Spleen (tissue), 11 donors: ENCODE measurements around the gene MAMDC2. TPM values are rescaled to one million over a fixed set of nuclear protein-coding genes. Genes with fewer than 3 reads are reported as not detected.

ENCODE experiments used
- DNase-seq: peaks from one replicate; pipeline ENCODE4 v3.0.0-alpha.2; 2020
- H3K27ac ChIP-seq, 8 donors: fragments of 200-600 bp; sonication (generic) in 7 of 8; 1 replicate in 4 of 8; 2 replicates in 4 of 8; pipeline versions ENCODE4 v1.5.0 to v1.8.0; 2016 to 2021; ENCODE audit warnings: inconsistent platforms in 4 of 8, mild to moderate bottlenecking in 4 of 8, moderate library complexity in 1 of 8
- H3K27me3 ChIP-seq, 7 donors: fragments of 200-600 bp; sonication (generic) in 6 of 7; replicated peaks in 1 of 7; 1 replicate in 4 of 7; 2 replicates in 3 of 7; pipeline versions ENCODE4 v1.5.0 to v1.8.0; 2016 to 2021; ENCODE audit warnings: inconsistent platforms in 3 of 7, mild to moderate bottlenecking in 1 of 7
- H3K36me3 ChIP-seq, 6 donors: fragments of 200-600 bp; sonication (generic) in 5 of 6; 1 replicate in 4 of 6; 2 replicates in 2 of 6; pipeline versions ENCODE4 v1.5.0 to v1.8.0; 2016 to 2021; ENCODE audit warnings: inconsistent platforms in 2 of 6
- H3K4me1 ChIP-seq, 6 donors: fragments of 200-600 bp; sonication (generic) in 5 of 6; 1 replicate in 3 of 6; 2 replicates in 3 of 6; pipeline versions ENCODE4 v1.5.0 to v1.8.0; 2016 to 2021; ENCODE audit warnings: inconsistent platforms in 3 of 6
- H3K4me3 ChIP-seq, 8 donors: fragments of 200-600 bp; sonication (generic) in 7 of 8; 1 replicate in 4 of 8; 2 replicates in 4 of 8; pipeline versions ENCODE4 v1.5.0 to v1.8.0; 2016 to 2021; ENCODE audit warnings: inconsistent platforms in 4 of 8, mild to moderate bottlenecking in 4 of 8, moderate library complexity in 2 of 8
- H3K9me3 ChIP-seq, 8 donors: fragments of 200-600 bp; sonication (generic) in 7 of 8; 1 replicate in 4 of 8; 2 replicates in 4 of 8; pipeline versions ENCODE4 v1.5.0 to v1.8.0; 2016 to 2021; ENCODE audit warnings: inconsistent platforms in 4 of 8
- POLR2A ChIP-seq, 3 donors: fragments of 450-650 bp; IDR thresholded peaks; one replicate each; pipeline ENCODE4 v1.5.1; 2017; ENCODE audit warnings: antibody characterized with exemption in 3 of 3, mild to moderate bottlenecking in 1 of 3
- POLR2AphosphoS5 ChIP-seq, 3 donors: sonication (generic); formaldehyde crosslinking; IDR thresholded peaks; one replicate each; pipeline ENCODE4 v1.5.1; 2017; ENCODE audit warnings: antibody characterized with exemption in 3 of 3
- WGBS, 5 donors: extraction: QIAGEN DNeasy Blood & Tissue Kit in 3 of 5; methylation state at CpG; one replicate each; pipeline versions ENCODE4 v1.1.5 to v1.1.7; 2013 to 2018; 5-methylcytosine and 5-hydroxymethylcytosine counted together
- intact Hi-C: fragments of 100-400 bp; cut with DNase I; formaldehyde crosslinking; loops from one replicate; pipeline ENCODE4 v1.15.0; 2023; ENCODE audit warnings: low total_unique reads
- polyA plus RNA-seq, 3 donors: library from polyadenylated mRNA; stranded (reverse); fragments of 200-250 nt; gene quantifications; one replicate each; pipeline ENCODE4 v1.2.1, GENCODE V29; 2013
- total RNA-seq, 7 donors: library from RNA; depleted of rRNA in 3 of 7; stranded (reverse); fragments of >200 nt in 3 of 7; fragmentation: NEBNext Ultra II Directional in 4 of 7; extraction: Animal tissue kit (Norgen Biotek cat#: 25700) in 4 of 7; gene quantifications; one replicate each; pipeline versions ENCODE4 v1.1.0 to v1.2.1, GENCODE V29; 2016 to 2021
- TF ChIP-seq, protein P1 (sequence below), 11 experiments: fragments of 200-600 bp in 7 of 11; fragments of 450-650 bp in 4 of 11; sonication (generic) in 4 of 11; IDR thresholded peaks in 8 of 11; conservative IDR thresholded peaks in 3 of 11; 1 replicate in 7 of 11; 2 replicates in 4 of 11; pipeline versions ENCODE4 v1.4.0 to v1.8.0; 2016 to 2021; ENCODE audit warnings: antibody characterized with exemption in 11 of 11, inconsistent platforms in 4 of 11, mild to moderate bottlenecking in 1 of 11
- donor health status: healthy with polysubstance abuse.
- donor health status: DM: no; HTN: no; CAD: no; lungs with moderate emphysema.
- donor health status: DM: no; HTN: no; CAD: no.
- donor health status: Bipolar disorder and iron deficiency.
- donor health status: healthy.
- donor health status: DM: no; HTN: no; CAD: no.
- donor health status: DM: yes; HTN: yes; CAD: no.

The MAMDC2 gene
- total and polyA plus RNA-seq, 10 donors: 1.5 to 65.5 (median 14.5) TPM

GRCh38 chr9:70105147-70105546 is 61.5 kb downstream of the MAMDC2 start:
- DNase-seq: no peak
- Histone ChIP-seq H3K36me3 (no peaks in the 10 kb centered on the region), H3K27me3 (peaks cover 0 to under 1% (median 0%) of the 10 kb centered on the region in 7 donors), H3K4me3 (no peak overlapping the region), H3K9me3 (no peaks in the 10 kb centered on the region), H3K4me1 (peaks cover 0 to 4% (median 0%) of the 10 kb centered on the region in 6 donors), H3K27ac (no peak overlapping the region)
- WGBS, 5 donors: 77 to 83% (median 81%) methylated on average over 5 of the region's 5 CpGs
- intact Hi-C loops: loop anchor here (10.0 kb wide), 1 partner anchor 80 kb away; no protein-coding TSS in a partner anchor
- TF ChIP-seq POLR2AphosphoS5 (IDR thresholded peaks at IDR 0.05) (no peak), POLR2A (IDR thresholded peaks at IDR 0.05) (no peak)
- TF ChIP-seq, protein P1, sequence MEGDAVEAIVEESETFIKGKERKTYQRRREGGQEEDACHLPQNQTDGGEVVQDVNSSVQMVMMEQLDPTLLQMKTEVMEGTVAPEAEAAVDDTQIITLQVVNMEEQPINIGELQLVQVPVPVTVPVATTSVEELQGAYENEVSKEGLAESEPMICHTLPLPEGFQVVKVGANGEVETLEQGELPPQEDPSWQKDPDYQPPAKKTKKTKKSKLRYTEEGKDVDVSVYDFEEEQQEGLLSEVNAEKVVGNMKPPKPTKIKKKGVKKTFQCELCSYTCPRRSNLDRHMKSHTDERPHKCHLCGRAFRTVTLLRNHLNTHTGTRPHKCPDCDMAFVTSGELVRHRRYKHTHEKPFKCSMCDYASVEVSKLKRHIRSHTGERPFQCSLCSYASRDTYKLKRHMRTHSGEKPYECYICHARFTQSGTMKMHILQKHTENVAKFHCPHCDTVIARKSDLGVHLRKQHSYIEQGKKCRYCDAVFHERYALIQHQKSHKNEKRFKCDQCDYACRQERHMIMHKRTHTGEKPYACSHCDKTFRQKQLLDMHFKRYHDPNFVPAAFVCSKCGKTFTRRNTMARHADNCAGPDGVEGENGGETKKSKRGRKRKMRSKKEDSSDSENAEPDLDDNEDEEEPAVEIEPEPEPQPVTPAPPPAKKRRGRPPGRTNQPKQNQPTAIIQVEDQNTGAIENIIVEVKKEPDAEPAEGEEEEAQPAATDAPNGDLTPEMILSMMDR (IDR thresholded peaks at IDR 0.05 in 8 of 11, conservative IDR thresholded peaks at IDR 0.05 in 3 of 11): no peak

- intact Hi-C loops: loop anchor here (10.0 kb wide), 1 partner anchor 82 kb away; no protein-coding TSS in a partner anchor
- TF ChIP-seq POLR2A (IDR thresholded peaks at IDR 0.05) (no peak), POLR2AphosphoS5 (IDR thresholded peaks at IDR 0.05) (no peak)
- TF ChIP-seq, protein P1 (IDR thresholded peaks at IDR 0.05 in 8 of 11, conservative IDR thresholded peaks at IDR 0.05 in 3 of 11): no peak
- H3K36me3 ChIP-seq: no peaks in the 10 kb centered on the region
- H3K27ac ChIP-seq: no peak overlapping the region
- DNase-seq: no peak
- H3K27me3 ChIP-seq: peaks cover 0 to 14% (median 0%) of the 10 kb centered on the region in 7 donors
- peaks cover 0 to 16% (median 6%) of the 10 kb centered on the region in 6 donors for H3K4me1 ChIP-seq
- no peak overlapping the region for H3K4me3 ChIP-seq
- H3K9me3 ChIP-seq: no peaks in the 10 kb centered on the region
- WGBS, 5 donors: 86 to 91% (median 88%) methylated on average over 10 of the region's 10 CpGs
Measured at GRCh38 chr9:70106571-70106970, 62.9 kb downstream of the MAMDC2 start.

- H3K4me3 ChIP-seq: no peak overlapping the region
- no peaks in the 10 kb centered on the region for H3K36me3 ChIP-seq
- no peak for TF ChIP-seq POLR2AphosphoS5 (IDR thresholded peaks at IDR 0.05)
- TF ChIP-seq POLR2A (IDR thresholded peaks at IDR 0.05): no peak
- TF ChIP-seq, protein P1 (IDR thresholded peaks at IDR 0.05 in 8 of 11, conservative IDR thresholded peaks at IDR 0.05 in 3 of 11): no peak
- no peak for DNase-seq
- peaks cover 0 to 16% (median 6%) of the 10 kb centered on the region in 6 donors for H3K4me1 ChIP-seq
- intact Hi-C loops: loop anchor here (10.0 kb wide), 1 partner anchor 83 kb away; no protein-coding TSS in a partner anchor
- H3K27ac ChIP-seq: no peak overlapping the region
- 93 to 100% (median 96%) methylated on average over 1 of the region's 1 CpG for WGBS, 5 donors
- H3K9me3 ChIP-seq: no peaks in the 10 kb centered on the region
- peaks cover 0 to 18% (median 0%) of the 10 kb centered on the region in 7 donors for H3K27me3 ChIP-seq
Measured at GRCh38 chr9:70107558-70107957, 63.9 kb downstream of the MAMDC2 start.

GRCh38 chr9:70108181-70108580 is 64.5 kb downstream of the MAMDC2 start:
- TF ChIP-seq POLR2A (IDR thresholded peaks at IDR 0.05): no peak
- TF ChIP-seq, protein P1 (IDR thresholded peaks at IDR 0.05 in 8 of 11, conservative IDR thresholded peaks at IDR 0.05 in 3 of 11): no peak
- TF ChIP-seq POLR2AphosphoS5 (IDR thresholded peaks at IDR 0.05): no peak
- DNase-seq: no peak
- H3K27me3 ChIP-seq: peaks cover 0 to 18% (median 0%) of the 10 kb centered on the region in 7 donors
- H3K4me1 ChIP-seq: peaks cover 0 to 16% (median 6%) of the 10 kb centered on the region in 6 donors
- H3K9me3 ChIP-seq: no peaks in the 10 kb centered on the region
- H3K27ac ChIP-seq: no peak overlapping the region
- intact Hi-C loops: loop anchor here (10.0 kb wide), 1 partner anchor 83 kb away; no protein-coding TSS in a partner anchor
- 78 to 96% (median 88%) methylated on average over 3 of the region's 3 CpGs for WGBS, 5 donors
- no peaks in the 10 kb centered on the region for H3K36me3 ChIP-seq
- H3K4me3 ChIP-seq: no peak overlapping the region
